ENCODE data around the gene PPP2R5C. TPM values are rescaled to one million over a fixed set of nuclear protein-coding genes. Genes with fewer than 3 reads are reported as not detected.
"Not testable (repeated sequence)": the region's sequence is repeated elsewhere in the genome, so short reads cannot be mapped to it uniquely, and the experiment has no call there.

Gene PPP2R5C
- total RNA-seq, 1 donor from 2014 or later, result 155 TPM

GRCh38 chr14:101965770-101966722 lies 204.5 kb downstream of the PPP2R5C start:
- no peak for DNase-seq (ENCODE audit: low spot score)

DNA sequence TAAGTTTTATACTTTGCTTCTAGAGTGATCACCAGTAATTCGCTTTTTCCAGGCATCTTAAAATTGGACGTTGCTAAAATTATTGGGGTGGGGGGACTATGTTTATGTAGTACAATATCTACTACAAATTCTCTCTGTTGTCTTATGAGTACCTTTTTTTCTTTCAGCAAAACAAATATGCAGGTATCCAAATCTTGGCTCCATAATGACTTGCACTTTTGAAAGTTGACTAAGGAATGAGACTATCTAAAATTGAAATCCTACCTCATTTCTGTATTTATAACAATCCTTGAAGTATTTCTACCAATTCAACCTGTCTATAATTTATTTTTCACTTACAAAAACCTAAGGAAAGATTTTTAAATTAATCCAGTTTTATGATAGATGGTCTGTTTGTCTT lies 205.2 kb downstream of the PPP2R5C start:
- DNase-seq (ENCODE audit: low spot score), result no peak

DNA sequence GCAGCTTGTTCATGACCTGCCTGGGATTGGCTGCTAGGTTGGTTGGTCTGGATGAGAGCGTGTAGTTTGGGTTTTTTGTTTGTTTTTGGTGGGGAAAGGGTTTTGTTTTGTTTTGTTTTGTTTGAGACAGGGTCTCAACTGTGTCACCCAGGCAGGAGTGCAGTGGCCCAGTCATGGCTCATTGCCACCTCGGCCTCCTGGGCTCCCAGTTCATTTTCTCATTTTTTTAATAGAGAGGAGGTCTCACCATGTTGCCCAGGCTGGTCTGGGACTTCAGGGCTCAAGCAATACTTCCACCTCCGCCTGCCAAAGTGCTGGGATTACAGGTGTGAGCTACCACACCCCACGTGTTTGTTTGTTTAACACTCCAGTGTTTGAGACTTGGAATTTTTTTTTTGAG lies 206.7 kb downstream of the PPP2R5C start:
- no peak for DNase-seq (ENCODE audit: low spot score)

DNA sequence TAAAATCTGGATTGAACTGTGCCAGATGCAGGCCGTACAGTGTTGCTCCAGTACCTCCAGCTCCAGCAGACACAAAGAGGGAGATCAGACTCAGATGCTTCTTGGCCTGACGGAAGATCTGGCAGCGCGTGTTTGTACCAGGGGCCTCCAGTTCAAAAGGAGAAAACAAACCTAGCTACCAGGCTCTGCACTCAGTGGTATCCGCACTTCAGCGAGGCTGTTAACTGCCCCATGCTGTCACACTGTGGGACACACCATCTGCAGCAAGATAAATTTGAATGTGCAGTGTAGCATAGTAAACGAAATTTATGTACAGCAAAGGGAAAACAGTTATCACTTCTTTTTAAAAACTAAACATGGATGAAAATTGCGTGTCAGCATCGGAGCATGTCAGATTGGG lies 208.0 kb downstream of the PPP2R5C start:
- DNase-seq (ENCODE audit: low spot score), result no peak

GRCh38 chr14:101970830-101971400 lies 209.4 kb downstream of the PPP2R5C start:
- no peak for DNase-seq (ENCODE audit: low spot score)

DNA sequence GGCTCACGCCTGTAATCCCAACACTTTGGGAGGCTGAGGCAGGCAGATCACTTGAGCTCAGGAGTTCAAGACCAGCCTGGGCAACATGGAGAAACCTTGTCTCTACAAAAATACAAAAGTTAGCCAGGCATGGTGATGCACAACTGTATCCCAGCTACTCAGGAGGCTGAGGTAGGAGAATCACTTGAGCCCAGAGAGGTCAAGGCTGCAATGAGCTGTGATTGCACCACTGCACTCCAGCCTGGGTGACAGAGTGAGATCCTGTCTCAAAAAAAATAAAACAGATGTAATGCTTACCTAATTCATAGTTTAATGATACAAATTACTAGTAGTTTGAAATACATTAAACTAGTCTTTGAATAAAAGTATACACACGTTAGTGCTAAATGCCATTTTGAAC lies 209.9 kb downstream of the PPP2R5C start:
- not testable (repeated sequence) for DNase-seq (ENCODE audit: low spot score)

GRCh38 chr14:101972126-101972866 lies 210.8 kb downstream of the PPP2R5C start:
- peak; percentile 80 for DNase-seq (ENCODE audit: low spot score)

DNA sequence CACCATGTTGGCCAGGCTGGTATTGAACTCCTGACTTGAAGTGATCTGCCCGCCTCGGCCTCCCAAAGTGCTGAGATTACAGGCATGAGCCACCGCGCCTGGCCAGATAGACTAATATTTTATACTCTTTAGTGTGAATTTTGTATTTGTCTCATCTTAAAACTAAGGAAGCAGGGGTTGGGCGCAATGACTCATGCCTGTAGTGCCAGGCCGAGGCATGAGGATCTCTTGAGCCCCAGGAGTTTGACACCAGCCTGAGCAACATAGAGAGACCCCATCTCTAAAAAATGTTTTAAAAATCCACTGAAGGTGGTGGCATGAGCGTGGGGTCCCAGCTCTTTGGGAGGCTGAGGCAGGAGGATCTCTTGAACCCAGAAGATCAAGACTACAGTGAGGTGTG lies 211.8 kb downstream of the PPP2R5C start:
- no peak for DNase-seq (ENCODE audit: low spot score)

- no peak for DNase-seq (ENCODE audit: low spot score)
Observed at GRCh38 chr14:101975231-101975630, 213.7 kb downstream of the PPP2R5C start.

Other genes with a start within 250 kb of the PPP2R5C start
- 0.47 TPM for gene DIO3, start 200.2 kb upstream of the PPP2R5C start, total RNA-seq
- gene DYNC1H1, start 202.9 kb downstream of the PPP2R5C start, total RNA-seq, result 467 TPM

All from ureter (tissue), 1 donor.